ENCODE results near the gene GSTT4.

The GSTT4 gene

DNA sequence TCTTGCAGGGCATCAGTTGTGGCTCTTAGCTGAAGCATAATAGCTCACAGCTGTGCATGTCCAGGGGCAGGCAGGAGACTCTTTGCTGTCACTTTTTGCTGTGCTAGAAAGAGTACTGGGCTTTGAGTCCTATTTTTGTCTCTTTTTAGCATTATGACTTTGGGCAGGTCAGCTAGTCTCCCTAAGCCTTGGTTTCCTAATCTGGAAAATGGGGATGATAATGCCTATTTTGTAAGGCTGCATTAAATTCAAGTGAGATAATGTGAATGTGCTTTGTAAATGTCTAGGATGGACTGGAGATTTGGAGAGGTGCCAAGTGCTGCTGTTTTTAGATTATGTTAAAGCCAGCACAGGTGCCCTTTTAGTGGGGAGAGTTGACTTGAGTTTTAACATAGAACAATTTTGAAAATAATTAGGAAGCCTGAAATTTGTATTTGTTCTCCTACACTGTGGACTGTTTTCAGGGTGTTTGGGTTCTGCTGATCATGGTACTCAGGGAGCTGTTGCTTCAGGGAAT, 25.0 kb upstream of the GSTT4 start:
- TF ChIP-seq GATA2 (IDR thresholded peaks at IDR 0.05; ENCODE audit: low read depth, low read length) (no peak), GATA3 (IDR thresholded peaks at IDR 0.05; ENCODE audit: low read depth, low read length) (no peak)

GRCh38 chr22:24029304-24029703, 24.1 kb upstream of the GSTT4 start:
- TF ChIP-seq GATA2 (IDR thresholded peaks at IDR 0.05; ENCODE audit: low read depth, low read length) (no peak), GATA3 (IDR thresholded peaks at IDR 0.05; ENCODE audit: low read depth, low read length) (no peak)

DNA sequence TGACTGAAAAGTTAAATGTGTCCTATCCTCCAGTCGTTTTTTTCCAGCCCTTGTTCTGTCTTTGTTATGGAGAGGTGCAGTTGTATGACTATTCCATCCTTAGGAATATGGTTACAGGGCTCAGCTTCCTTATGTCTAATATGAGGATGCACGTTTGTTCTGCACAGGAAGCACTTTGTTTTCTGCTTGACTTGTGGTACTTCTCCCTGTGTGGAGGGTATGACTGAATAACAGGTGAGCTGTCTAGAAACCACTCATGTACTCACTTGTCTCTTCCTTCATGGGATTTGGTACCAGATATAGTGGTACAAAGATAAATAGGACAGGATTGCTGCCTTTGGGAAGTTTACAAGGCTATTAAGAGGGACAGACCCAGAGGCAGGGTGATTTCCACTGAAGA, 23.3 kb upstream of the GSTT4 start:
- TF ChIP-seq GATA2 (IDR thresholded peaks at IDR 0.05; ENCODE audit: low read depth, low read length) (no peak), GATA3 (IDR thresholded peaks at IDR 0.05; ENCODE audit: low read depth, low read length) (no peak)

DNA sequence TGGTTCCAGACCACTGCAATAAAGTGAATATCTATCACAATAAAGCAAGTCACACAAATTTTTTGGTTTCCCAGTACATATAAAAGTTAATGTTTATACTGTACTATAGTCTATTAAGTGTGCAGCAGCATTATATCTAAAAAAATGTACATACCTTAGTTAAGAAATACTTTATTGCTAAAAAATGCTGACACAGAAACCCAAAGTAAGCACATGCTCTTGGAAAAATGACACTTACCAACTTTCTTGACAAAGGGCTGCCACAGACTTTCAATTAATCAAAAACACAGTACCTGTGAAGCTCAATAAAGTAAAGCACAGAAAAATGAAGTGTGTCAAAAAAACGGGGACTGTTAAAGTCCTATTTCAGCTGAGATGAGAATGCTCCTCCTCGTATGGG, 22.7 kb upstream of the GSTT4 start:
- TF ChIP-seq GATA3 (IDR thresholded peaks at IDR 0.05; ENCODE audit: low read depth, low read length) (no peak), GATA2 (IDR thresholded peaks at IDR 0.05; ENCODE audit: low read depth, low read length) (no peak)

- TF ChIP-seq GATA2 (IDR thresholded peaks at IDR 0.05; ENCODE audit: low read depth, low read length) (no peak), GATA3 (IDR thresholded peaks at IDR 0.05; ENCODE audit: low read depth, low read length) (no peak)
Measured at GRCh38 chr22:24027389-24027975, 22.2 kb upstream of the GSTT4 start.

GRCh38 chr22:24026733-24027132, 21.5 kb upstream of the GSTT4 start:
- TF ChIP-seq GATA3 (IDR thresholded peaks at IDR 0.05; ENCODE audit: low read depth, low read length) (no peak), GATA2 (IDR thresholded peaks at IDR 0.05; ENCODE audit: low read depth, low read length) (no peak)

- TF ChIP-seq GATA2 (IDR thresholded peaks at IDR 0.05; ENCODE audit: low read depth, low read length) = no peak
- no peak for TF ChIP-seq GATA3 (IDR thresholded peaks at IDR 0.05; ENCODE audit: low read depth, low read length)
Measured at GRCh38 chr22:24026056-24026455, 20.8 kb upstream of the GSTT4 start.

GRCh38 chr22:24025475-24025874, 20.2 kb upstream of the GSTT4 start:
- TF ChIP-seq GATA2 (IDR thresholded peaks at IDR 0.05; ENCODE audit: low read depth, low read length) = no peak
- TF ChIP-seq GATA3 (IDR thresholded peaks at IDR 0.05; ENCODE audit: low read depth, low read length) = no peak

DNA sequence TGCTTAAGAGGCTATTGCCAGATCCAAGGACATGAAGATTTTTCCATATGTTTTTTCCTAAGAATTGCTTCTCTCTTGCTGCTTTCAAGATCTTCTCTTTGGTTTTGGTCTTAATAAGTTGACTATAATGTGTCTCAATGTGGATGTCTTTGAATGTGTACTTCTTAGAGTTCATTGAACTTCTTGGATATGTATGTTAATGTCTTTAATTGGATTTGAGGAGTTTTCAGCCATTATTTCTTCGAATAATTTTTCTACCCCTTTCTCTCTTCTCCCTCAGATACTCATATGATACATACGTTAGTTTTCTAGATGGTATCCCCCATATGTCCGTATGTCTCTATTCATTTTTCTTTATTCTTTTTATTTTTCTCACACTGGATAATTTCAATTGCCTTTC, 19.1 kb upstream of the GSTT4 start:
- no peak for TF ChIP-seq GATA2 (IDR thresholded peaks at IDR 0.05; ENCODE audit: low read depth, low read length)
- no peak for TF ChIP-seq GATA3 (IDR thresholded peaks at IDR 0.05; ENCODE audit: low read depth, low read length)

- TF ChIP-seq GATA2 (IDR thresholded peaks at IDR 0.05; ENCODE audit: low read depth, low read length) (no peak), GATA3 (IDR thresholded peaks at IDR 0.05; ENCODE audit: low read depth, low read length) (no peak)
Measured at GRCh38 chr22:24023204-24023789, 18.0 kb upstream of the GSTT4 start.

GRCh38 chr22:24021304-24021703, 16.1 kb upstream of the GSTT4 start:
- TF ChIP-seq GATA2 (IDR thresholded peaks at IDR 0.05; ENCODE audit: low read depth, low read length) = no peak

DNA sequence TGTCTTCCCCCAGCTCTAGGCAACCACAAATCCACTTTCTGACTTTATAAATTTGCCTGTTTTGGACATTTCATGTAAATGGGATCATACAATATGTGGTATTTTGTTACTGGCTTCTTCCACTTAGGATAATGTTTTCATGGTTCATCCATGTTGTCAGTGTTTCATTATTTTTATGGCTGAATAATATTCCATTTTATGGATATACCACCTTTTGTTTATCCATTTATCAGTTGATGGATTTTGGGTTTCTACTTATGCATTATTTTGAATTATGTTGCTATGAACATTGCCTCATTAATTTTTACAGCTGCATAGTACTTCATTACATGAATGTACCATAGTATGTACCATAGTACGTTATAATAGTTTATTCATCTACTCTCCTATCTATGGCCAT, 10.9 kb upstream of the GSTT4 start:
- TF ChIP-seq GATA3 (IDR thresholded peaks at IDR 0.05; ENCODE audit: low read depth, low read length) (no peak), GATA2 (IDR thresholded peaks at IDR 0.05; ENCODE audit: low read depth, low read length) (no peak)

DNA sequence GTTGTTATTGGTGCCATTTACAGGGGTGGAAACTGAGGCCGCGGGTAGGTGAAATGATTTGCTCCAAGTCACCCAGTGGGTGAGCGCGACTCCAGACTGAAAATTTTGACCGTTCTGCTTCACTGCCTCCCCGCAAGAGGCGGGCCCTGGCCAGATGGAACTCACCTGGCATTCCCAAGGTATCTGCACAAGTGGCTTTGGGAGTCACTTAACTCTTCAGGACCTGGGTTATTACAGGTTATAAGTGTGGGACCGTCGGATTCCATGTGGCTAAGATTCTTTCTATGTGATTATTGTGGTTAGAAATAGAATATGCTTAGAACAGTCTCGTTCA, 6.4 kb upstream of the GSTT4 start:
- no peak for TF ChIP-seq GATA2 (IDR thresholded peaks at IDR 0.05; ENCODE audit: low read depth, low read length)
- TF ChIP-seq GATA3 (IDR thresholded peaks at IDR 0.05; ENCODE audit: low read depth, low read length) = no peak

GRCh38 chr22:24010018-24010391, 4.8 kb upstream of the GSTT4 start:
- TF ChIP-seq GATA2 (IDR thresholded peaks at IDR 0.05; ENCODE audit: low read depth, low read length) = no peak
- no peak for TF ChIP-seq GATA3 (IDR thresholded peaks at IDR 0.05; ENCODE audit: low read depth, low read length)

- TF ChIP-seq GATA3 (IDR thresholded peaks at IDR 0.05; ENCODE audit: low read depth, low read length) (no peak), GATA2 (IDR thresholded peaks at IDR 0.05; ENCODE audit: low read depth, low read length) (no peak)
Measured at GRCh38 chr22:24009227-24010017, 4.2 kb upstream of the GSTT4 start.
